HCT116 (cell line): ENCODE results near the gene RBM12. TPM values are rescaled to one million over a fixed set of nuclear protein-coding genes. Genes with fewer than 3 reads are reported as not detected.

ENCODE experiments used
- ATAC-seq: fragments of 200-7000 bp; cut with Tn5 transposase; 2 replicates; pipeline ENCODE4 v1.9.1; 2020; ENCODE audit warnings: mild to moderate bottlenecking, moderate library complexity
- BruUV-seq: library from RNA; stranded (reverse); fragments of 400-500 nt; replicated peaks from 2 replicates; lab custom pipeline; 2021; lab: Mats Ljungman, UMichigan
- CTCF ChIA-PET: fragments of 300-600 bp; sonication (Branson Sonifier 250); formaldehyde crosslinking; loops from one replicate; lab custom pipeline; 2021; ENCODE audit warnings: antibody characterized with exemption; lab: Charles Lee
- POLR2A ChIA-PET: fragments of 300-600, 350-600 bp; sonication (Branson Sonifier 250); formaldehyde crosslinking; loops from one replicate; lab custom pipeline; 2021; ENCODE audit warnings: antibody characterized with exemption; lab: Charles Lee
- RAD21 ChIA-PET, 2 experiments: fragments of 300-600 bp; sonication (Branson Sonifier 250); formaldehyde crosslinking; loops; one replicate each; lab custom pipeline; 2023; ENCODE audit warnings: low total read pairs in 2 of 2; ENCODE audit not compliant: uncharacterized antibody in 2 of 2, unreplicated experiment in 2 of 2, low non-redundant PET in 1 of 2; lab: Charles Lee
- DNase-seq: peaks from one replicate; pipeline ENCODE4 v3.0.0-alpha.2; 2010; ENCODE audit warnings: low read depth, low spot score
- H2AFZ ChIP-seq: fragments of 200-600 bp; shearing (Covaris generic), sonication (generic); 2 replicates; pipeline ENCODE4 v1.6.1; 2017; ENCODE audit warnings: low read depth, mixed run types, mixed read lengths, antibody characterized with exemption, low read length; ENCODE audit not compliant: poor library complexity, severe bottlenecking
- H3K27ac ChIP-seq: 2 replicates; pipeline ENCODE4 v1.5.1; 2012; ENCODE audit warnings: low read depth, low read length
- H3K27me3 ChIP-seq: fragments of 200-600 bp; sonication (generic); 2 replicates; pipeline ENCODE4 v1.6.1; 2016; ENCODE audit warnings: mixed run types, low read length, mixed read lengths; ENCODE audit not compliant: insufficient read depth
- H3K36me3 ChIP-seq, 2 experiments: fragments of 200-500 bp in 1 of 2; fragments of 200-600 bp in 1 of 2; sonication (Bioruptor generic) in 1 of 2; sonication (generic) in 1 of 2; 2 replicates each; pipeline versions ENCODE4 v1.5.1 to v1.6.1; 2014 to 2016; ENCODE audit warnings: low read length in 2 of 2, inconsistent platforms in 1 of 2, mixed read lengths in 1 of 2, mixed run types in 1 of 2; ENCODE audit not compliant: insufficient read depth in 2 of 2, control insufficient read depth in 1 of 2
- H3K4me1 ChIP-seq, 2 experiments: fragments of 200-600 bp in 1 of 2; sonication (generic) in 1 of 2; 2 replicates each; pipeline versions ENCODE4 v1.5.1 to v1.6.1; 2012 to 2017; ENCODE audit warnings: low read length in 2 of 2, inconsistent platforms in 1 of 2, mild to moderate bottlenecking in 1 of 2, mixed read lengths in 1 of 2, mixed run types in 1 of 2, moderate library complexity in 1 of 2; ENCODE audit not compliant: insufficient read depth in 2 of 2, control insufficient read depth in 1 of 2
- H3K4me2 ChIP-seq: fragments of 200-600 bp; sonication (generic); 2 replicates; pipeline ENCODE4 v1.6.1; 2017; ENCODE audit warnings: mixed run types, low read length, mixed read lengths
- H3K4me3 ChIP-seq, 2 experiments: fragments of 200-600 bp in 1 of 2; sonication (generic) in 1 of 2; replicated peaks in 1 of 2; 2 replicates each; pipeline ENCODE4 v1.5.1; 2011 to 2016; ENCODE audit warnings: low read length in 2 of 2, control low read depth in 1 of 2, low read depth in 1 of 2, mild to moderate bottlenecking in 1 of 2, mixed read lengths in 1 of 2, mixed run types in 1 of 2
- H3K79me2 ChIP-seq: fragments of 200-600 bp; sonication (generic); 2 replicates; pipeline ENCODE4 v1.6.1; 2017; ENCODE audit warnings: mild to moderate bottlenecking, mixed run types, low read length, moderate library complexity, mixed read lengths; ENCODE audit not compliant: insufficient read depth
- H3K9ac ChIP-seq: fragments of 200-600 bp; sonication (generic); 2 replicates; pipeline ENCODE4 v1.6.1; 2016; ENCODE audit warnings: low read length, mixed read lengths
- H3K9me2 ChIP-seq: fragments of 200-600 bp; sonication (generic), shearing (Covaris generic); 2 replicates; pipeline ENCODE4 v1.6.1; 2017; ENCODE audit warnings: mixed run types, mild to moderate bottlenecking, moderate library complexity; ENCODE audit not compliant: insufficient read depth
- H3K9me3 ChIP-seq, 2 experiments: fragments of 200-500 bp in 1 of 2; fragments of 200-600 bp in 1 of 2; sonication (Bioruptor generic) in 1 of 2; sonication (generic) in 1 of 2; 2 replicates each; pipeline ENCODE4 v1.6.1; 2014 to 2017; ENCODE audit warnings: low read length in 2 of 2, mixed read lengths in 2 of 2, inconsistent platforms in 1 of 2, low read depth in 1 of 2, mild to moderate bottlenecking in 1 of 2, mixed run types in 1 of 2, moderate library complexity in 1 of 2; ENCODE audit not compliant: control insufficient read depth in 1 of 2, insufficient read depth in 1 of 2
- H4K20me1 ChIP-seq: fragments of 200-600 bp; sonication (generic), shearing (Covaris generic); 2 replicates; pipeline ENCODE4 v1.6.1; 2017; ENCODE audit warnings: mixed run types, mild to moderate bottlenecking, moderate library complexity; ENCODE audit not compliant: insufficient read depth
- CBX3 ChIP-seq: IDR thresholded peaks from 2 replicates; pipeline ENCODE4 v1.6.1; 2012; ENCODE audit warnings: low read depth
- CEBPB ChIP-seq: IDR thresholded peaks from 2 replicates; pipeline ENCODE4 v1.6.1; 2012; ENCODE audit warnings: low read depth
- EGR1 ChIP-seq: IDR thresholded peaks from 2 replicates; pipeline ENCODE4 v1.6.1; 2012; ENCODE audit warnings: low read depth
- ELF1 ChIP-seq: IDR thresholded peaks from 2 replicates; pipeline ENCODE4 v1.6.1; 2012; ENCODE audit warnings: low read depth, borderline replicate concordance
- EZH2 ChIP-seq: fragments of 200-600 bp; sonication (generic); IDR thresholded peaks from 2 replicates; pipeline ENCODE4 v1.6.1; 2017; ENCODE audit warnings: antibody characterized with exemption, mixed run types
- EZH2phosphoT487 ChIP-seq: fragments of 200-600 bp; IDR thresholded peaks from 2 replicates; pipeline ENCODE4 v1.6.1; 2018; ENCODE audit warnings: antibody characterized with exemption, borderline replicate concordance
- JUND ChIP-seq: IDR thresholded peaks from 2 replicates; pipeline ENCODE4 v1.6.1; 2012
- POLR2A ChIP-seq: IDR thresholded peaks from 2 replicates; pipeline ENCODE4 v1.7.0; 2011; ENCODE audit warnings: borderline replicate concordance; ENCODE audit not compliant: insufficient read depth, insufficient read length; ENCODE audit errors: extremely low read depth
- POLR2AphosphoS5 ChIP-seq: IDR thresholded peaks from 2 replicates; pipeline ENCODE4 v1.6.1; 2011; ENCODE audit warnings: mild to moderate bottlenecking, low read depth, low read length, moderate library complexity
- RAD21 ChIP-seq: IDR thresholded peaks from 2 replicates; pipeline ENCODE4 v1.6.1; 2012; ENCODE audit warnings: low read depth, mild to moderate bottlenecking
- SIN3A ChIP-seq: IDR thresholded peaks from 2 replicates; pipeline ENCODE4 v1.6.1; 2012; ENCODE audit warnings: low read depth
- SP1 ChIP-seq: IDR thresholded peaks from 2 replicates; pipeline ENCODE4 v1.6.1; 2012; ENCODE audit warnings: low read depth
- SRF ChIP-seq: IDR thresholded peaks from 2 replicates; pipeline ENCODE4 v1.6.1; 2012; ENCODE audit warnings: low read depth
- TCF7L2 ChIP-seq: IDR thresholded peaks from 2 replicates; pipeline ENCODE4 v1.7.0; 2011; ENCODE audit warnings: borderline replicate concordance, inconsistent platforms; ENCODE audit not compliant: insufficient read depth, insufficient read length; ENCODE audit errors: extremely low read depth
- ZNF274 ChIP-seq: fragments of 200-500 bp; sonication (Bioruptor generic); IDR thresholded peaks from 2 replicates; pipeline ENCODE4 v1.6.1; 2014; ENCODE audit warnings: mild to moderate bottlenecking, low read depth, low read length, inconsistent platforms
- intact Hi-C: fragments of 100-400 bp; cut with micrococcal nuclease; formaldehyde crosslinking; loops from 2 replicates; pipeline ENCODE4 v1.10.0; 2022
- total RNA-seq: library from RNA; stranded (reverse); gene quantifications from one replicate; pipeline ENCODE4 v1.2.1, GENCODE V29; 2021; ENCODE audit not compliant: unreplicated experiment
- TF ChIP-seq, protein P1 (sequence below): IDR thresholded peaks from 2 replicates; pipeline ENCODE4 v1.6.1; 2012
- TF ChIP-seq, protein P2 (sequence below): IDR thresholded peaks from 2 replicates; pipeline ENCODE4 v1.6.1; 2012
- TF ChIP-seq, protein P3 (sequence below): IDR thresholded peaks from 2 replicates; pipeline ENCODE4 v1.6.1; 2012; ENCODE audit warnings: low read depth
- TF ChIP-seq, protein P4 (sequence below), 3 experiments: fragments of 200-600 bp in 1 of 3; sonication (generic) in 1 of 3; IDR thresholded peaks in 2 of 3; conservative IDR thresholded peaks in 1 of 3; 2 replicates each; pipeline ENCODE4 v1.5.1; 2012 to 2017; ENCODE audit warnings: low read depth in 2 of 3, low read length in 2 of 3, antibody characterized with exemption in 1 of 3, borderline replicate concordance in 1 of 3, control low read depth in 1 of 3, mild to moderate bottlenecking in 1 of 3, mixed read lengths in 1 of 3, mixed run types in 1 of 3, moderate library complexity in 1 of 3; ENCODE audit not compliant: insufficient read depth in 1 of 3

RBM12 gene
- total RNA-seq, 1 experiment from 2014 or later = 110 TPM

DNA sequence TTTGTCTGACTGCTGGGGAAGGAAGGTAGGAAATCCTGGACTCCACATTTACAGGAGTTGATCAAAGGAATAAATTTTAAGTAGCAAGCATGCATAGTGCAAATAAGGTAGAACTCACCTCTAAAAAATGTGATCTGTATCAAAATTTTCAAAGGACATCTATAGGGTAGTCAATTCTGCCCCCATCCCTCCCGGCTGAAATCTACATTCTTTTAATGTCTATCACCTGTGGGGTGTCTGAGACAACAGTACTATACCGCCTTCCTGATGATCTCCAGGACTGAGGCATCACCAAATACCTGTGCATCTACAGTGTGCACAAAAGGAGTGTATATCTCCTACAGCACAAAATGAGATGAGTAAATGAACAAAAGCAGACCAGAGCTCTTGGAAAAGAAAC lies 19.9 kb downstream of the RBM12 start:
- DNase-seq (no peak), ATAC-seq (no peak)
- ChIA-PET CTCF (no interaction called here), RAD21 (no interaction called here), POLR2A (no interaction called here)
- intact Hi-C loops = no loop called here
- no peak overlapping the region for H3K9ac ChIP-seq
- no peaks in the 10 kb centered on the region for H3K27me3 ChIP-seq
- H3K9me2 ChIP-seq = no peaks in the 10 kb centered on the region
- H3K36me3 ChIP-seq = peaks cover 0 to 10% of the 10 kb centered on the region in 2 experiments; a peak in 1 of 4 replicates
- TF ChIP-seq, protein P1, sequence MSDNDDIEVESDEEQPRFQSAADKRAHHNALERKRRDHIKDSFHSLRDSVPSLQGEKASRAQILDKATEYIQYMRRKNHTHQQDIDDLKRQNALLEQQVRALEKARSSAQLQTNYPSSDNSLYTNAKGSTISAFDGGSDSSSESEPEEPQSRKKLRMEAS = no peak
- TF ChIP-seq POLR2A (no peak), CBX3 (no peak), SP1 (no peak), JUND (no peak), EGR1 (no peak), EZH2phosphoT487 (no peak), ZNF274 (no peak), SIN3A (no peak), TCF7L2 (no peak), ELF1 (no peak), CEBPB (no peak), EZH2 (no peak), SRF (no peak), POLR2AphosphoS5 (no peak), RAD21 (no peak)
- TF ChIP-seq, protein P2, sequence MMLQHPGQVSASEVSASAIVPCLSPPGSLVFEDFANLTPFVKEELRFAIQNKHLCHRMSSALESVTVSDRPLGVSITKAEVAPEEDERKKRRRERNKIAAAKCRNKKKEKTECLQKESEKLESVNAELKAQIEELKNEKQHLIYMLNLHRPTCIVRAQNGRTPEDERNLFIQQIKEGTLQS = no peak
- TF ChIP-seq, protein P3, sequence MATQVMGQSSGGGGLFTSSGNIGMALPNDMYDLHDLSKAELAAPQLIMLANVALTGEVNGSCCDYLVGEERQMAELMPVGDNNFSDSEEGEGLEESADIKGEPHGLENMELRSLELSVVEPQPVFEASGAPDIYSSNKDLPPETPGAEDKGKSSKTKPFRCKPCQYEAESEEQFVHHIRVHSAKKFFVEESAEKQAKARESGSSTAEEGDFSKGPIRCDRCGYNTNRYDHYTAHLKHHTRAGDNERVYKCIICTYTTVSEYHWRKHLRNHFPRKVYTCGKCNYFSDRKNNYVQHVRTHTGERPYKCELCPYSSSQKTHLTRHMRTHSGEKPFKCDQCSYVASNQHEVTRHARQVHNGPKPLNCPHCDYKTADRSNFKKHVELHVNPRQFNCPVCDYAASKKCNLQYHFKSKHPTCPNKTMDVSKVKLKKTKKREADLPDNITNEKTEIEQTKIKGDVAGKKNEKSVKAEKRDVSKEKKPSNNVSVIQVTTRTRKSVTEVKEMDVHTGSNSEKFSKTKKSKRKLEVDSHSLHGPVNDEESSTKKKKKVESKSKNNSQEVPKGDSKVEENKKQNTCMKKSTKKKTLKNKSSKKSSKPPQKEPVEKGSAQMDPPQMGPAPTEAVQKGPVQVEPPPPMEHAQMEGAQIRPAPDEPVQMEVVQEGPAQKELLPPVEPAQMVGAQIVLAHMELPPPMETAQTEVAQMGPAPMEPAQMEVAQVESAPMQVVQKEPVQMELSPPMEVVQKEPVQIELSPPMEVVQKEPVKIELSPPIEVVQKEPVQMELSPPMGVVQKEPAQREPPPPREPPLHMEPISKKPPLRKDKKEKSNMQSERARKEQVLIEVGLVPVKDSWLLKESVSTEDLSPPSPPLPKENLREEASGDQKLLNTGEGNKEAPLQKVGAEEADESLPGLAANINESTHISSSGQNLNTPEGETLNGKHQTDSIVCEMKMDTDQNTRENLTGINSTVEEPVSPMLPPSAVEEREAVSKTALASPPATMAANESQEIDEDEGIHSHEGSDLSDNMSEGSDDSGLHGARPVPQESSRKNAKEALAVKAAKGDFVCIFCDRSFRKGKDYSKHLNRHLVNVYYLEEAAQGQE = no peak
- TF ChIP-seq, protein P4, sequence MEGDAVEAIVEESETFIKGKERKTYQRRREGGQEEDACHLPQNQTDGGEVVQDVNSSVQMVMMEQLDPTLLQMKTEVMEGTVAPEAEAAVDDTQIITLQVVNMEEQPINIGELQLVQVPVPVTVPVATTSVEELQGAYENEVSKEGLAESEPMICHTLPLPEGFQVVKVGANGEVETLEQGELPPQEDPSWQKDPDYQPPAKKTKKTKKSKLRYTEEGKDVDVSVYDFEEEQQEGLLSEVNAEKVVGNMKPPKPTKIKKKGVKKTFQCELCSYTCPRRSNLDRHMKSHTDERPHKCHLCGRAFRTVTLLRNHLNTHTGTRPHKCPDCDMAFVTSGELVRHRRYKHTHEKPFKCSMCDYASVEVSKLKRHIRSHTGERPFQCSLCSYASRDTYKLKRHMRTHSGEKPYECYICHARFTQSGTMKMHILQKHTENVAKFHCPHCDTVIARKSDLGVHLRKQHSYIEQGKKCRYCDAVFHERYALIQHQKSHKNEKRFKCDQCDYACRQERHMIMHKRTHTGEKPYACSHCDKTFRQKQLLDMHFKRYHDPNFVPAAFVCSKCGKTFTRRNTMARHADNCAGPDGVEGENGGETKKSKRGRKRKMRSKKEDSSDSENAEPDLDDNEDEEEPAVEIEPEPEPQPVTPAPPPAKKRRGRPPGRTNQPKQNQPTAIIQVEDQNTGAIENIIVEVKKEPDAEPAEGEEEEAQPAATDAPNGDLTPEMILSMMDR (IDR thresholded peaks at IDR 0.05 in 2 of 3, conservative IDR thresholded peaks at IDR 0.05 in 1 of 3; ENCODE audit: borderline replicate concordance in 1 of 3, insufficient read depth in 1 of 3, low read depth in 2 of 3, low read length in 2 of 3) = no peak
- H3K9me3 ChIP-seq = no peaks in the 10 kb centered on the region
- no peak overlapping the region for H3K4me2 ChIP-seq
- H3K79me2 ChIP-seq = peaks cover 95% of the 10 kb centered on the region
- H3K4me3 ChIP-seq = no peak overlapping the region
- H4K20me1 ChIP-seq = peaks cover 29% of the 10 kb centered on the region
- H3K27ac ChIP-seq = no peak overlapping the region
- H2AFZ ChIP-seq = no peak overlapping the region
- no TSS peak for BruUV-seq
- no peaks in the 10 kb centered on the region for H3K4me1 ChIP-seq
